CD1c-positive myeloid dendritic cell (primary cell): ENCODE data around the gene ECHS1.

ENCODE experiments used
- DNase-seq: peaks from one replicate; pipeline ENCODE4 v3.0.0-alpha.2; 2016; ENCODE audit errors: extremely low spot score

The ECHS1 gene

GRCh38 chr10:133341983-133342382 is 31.2 kb downstream of the ECHS1 start:
- no peak for DNase-seq

DNA sequence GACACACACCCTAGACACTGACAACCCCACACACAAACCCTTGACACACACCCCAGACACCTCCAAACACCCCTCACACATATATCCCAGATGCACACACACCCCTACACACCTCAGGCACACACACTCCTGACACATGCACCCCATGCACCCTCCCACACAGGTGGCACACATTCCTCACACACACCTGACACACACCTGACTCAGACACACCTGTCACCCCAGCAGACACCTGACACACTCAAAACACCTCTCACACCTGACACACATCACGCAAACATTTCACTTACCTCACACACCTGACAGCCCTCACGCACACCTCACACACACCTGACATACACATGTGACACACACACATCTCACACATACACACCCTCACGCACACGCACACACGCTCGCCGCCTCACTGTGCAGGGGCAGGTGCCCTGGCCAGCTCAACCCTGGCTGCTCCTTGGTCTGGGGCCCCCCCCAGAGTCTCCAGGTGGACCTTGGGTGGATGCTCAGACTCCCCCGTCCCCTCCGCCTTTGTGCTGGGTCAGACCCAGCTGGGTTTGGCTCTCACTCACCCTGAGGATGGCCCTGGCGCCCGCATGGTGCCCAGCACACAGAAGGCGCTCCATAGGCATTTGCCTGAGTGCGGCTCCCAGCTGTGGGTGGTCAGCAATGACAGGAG is 33.3 kb downstream of the ECHS1 start:
- DNase-seq = no peak

DNA sequence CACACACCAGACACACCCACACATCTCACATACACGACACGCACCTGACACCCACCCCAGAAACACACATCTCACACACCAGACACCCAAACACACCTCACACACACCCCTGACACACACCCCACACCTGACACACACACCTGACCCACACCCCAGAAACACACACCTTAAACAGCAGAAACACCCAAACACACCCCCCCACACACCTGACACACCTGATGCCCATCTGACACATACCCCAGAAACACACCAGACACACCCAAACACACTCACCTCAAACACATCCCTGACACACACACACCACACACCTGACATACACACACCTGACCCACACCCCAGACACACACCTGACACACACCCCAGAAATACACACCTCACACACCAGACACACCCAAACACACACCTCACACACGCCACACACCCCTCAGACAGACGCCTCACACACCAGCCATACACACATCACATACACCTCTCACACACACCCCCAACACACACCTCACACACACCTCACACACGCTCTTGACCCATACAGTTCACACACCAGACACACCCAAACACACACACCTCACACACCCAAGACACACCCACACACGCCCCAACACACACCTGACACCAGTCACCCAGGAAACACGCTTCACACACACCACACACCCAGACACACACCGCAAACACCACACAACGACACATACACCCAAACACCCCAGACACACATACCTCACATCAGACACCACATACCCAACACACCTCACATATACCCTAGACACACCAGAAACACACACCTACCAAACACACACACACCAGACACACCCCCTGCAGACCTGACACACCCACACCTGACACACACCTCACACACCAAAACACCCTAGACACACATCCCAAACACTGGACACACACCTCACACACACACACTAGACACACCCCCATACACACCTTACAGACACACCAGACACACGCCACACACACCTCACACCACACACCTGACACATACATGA is 34.8 kb downstream of the ECHS1 start:
- no peak for DNase-seq

DNA sequence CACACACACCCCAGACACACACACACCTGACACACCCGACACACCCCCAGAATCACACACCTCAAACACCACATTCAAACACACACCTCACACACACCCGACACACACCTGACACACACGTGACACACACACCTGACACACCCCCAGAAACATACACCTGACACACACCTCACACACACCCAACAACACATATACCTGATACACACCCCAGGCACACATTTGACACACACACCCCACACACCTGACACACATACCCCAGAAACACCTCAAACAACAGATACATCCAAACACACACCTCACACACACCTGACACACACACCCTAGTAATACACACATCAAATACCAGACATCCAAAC is 35.8 kb downstream of the ECHS1 start:
- no peak for DNase-seq

DNA sequence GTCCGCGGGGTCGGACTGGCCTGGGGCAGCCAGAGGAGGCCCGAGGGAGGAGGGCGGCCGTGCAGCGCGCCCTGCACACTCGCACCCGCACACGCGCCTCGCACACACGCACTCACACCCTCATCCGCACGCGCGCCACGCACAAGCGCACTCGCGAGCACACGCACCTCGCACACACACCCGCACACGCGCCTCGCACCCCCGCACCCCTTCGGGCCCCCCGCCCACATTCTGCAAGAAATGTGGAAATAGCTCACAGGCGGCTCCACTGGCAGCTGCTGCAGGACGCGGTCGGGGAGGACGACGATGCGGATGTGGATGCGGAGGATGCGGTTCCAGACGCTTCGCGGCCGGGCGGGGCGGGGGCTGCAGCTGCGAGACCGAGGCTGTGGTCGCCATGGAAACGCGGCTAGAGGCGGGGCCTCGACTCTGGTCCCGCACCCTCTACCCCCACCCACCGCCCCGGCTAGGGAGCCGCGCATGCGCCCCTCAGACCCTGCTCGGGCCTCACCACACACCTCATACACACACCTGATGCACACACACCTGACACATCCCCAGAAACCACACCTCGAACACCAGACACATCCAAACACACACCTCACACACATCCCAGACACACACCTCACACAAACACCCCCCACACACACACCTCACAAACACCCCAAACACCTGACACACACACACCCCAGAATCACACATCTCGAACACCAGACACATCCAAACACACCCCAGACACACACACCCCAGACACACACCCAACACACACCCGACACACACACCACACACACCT is 36.4 kb downstream of the ECHS1 start, which contains the start of gene CALY:
CALY (minus strand) TSS at position 320 of the 793 bp plus-strand sequence. CDS start 7,907 bp downstream, outside the sequence.
- DNase-seq = peak; percentile 69

- DNase-seq = no peak
Observed at GRCh38 chr10:133336118-133336576, 37.0 kb downstream of the ECHS1 start.

- DNase-seq = peak; percentile 75
Observed at GRCh38 chr10:133335246-133336117, 37.7 kb downstream of the ECHS1 start.

DNA sequence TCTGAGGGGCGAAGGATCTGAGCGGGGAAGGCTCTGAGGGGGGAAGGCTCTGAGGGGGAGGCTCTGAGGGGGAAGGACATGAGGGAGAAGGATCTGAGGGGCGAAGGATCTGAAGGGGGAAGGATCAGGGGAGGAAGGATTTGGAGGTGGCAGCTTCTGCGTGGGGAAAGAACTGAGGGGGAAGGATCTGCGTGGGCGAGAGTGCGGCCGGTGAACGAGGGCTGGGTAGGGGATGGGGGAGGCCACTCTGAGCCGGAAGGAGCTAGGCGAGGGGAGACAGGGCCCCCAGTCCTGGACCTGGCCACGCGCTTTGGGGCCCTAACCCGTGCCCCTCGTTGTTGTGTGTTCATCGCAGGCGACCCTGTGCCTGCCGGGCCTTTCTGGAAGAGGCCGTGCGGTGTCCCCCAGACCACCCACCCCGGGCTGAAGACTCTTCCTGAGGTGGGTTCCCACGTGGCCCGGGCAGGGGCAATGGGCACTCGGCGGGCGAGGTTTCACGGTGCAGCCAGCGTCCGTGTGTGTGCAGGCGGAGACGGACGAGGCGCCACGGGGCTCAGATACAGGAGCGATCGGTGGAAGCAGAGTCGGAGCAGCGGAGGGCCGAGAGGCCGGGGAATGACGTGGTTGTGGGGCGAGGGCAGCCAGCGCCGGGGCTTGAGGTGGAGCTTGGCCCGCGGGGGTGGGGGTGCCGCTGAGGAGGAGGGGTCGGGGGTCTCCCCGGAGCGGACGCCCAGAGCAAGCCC is 38.5 kb downstream of the ECHS1 start:
- no peak for DNase-seq

DNA sequence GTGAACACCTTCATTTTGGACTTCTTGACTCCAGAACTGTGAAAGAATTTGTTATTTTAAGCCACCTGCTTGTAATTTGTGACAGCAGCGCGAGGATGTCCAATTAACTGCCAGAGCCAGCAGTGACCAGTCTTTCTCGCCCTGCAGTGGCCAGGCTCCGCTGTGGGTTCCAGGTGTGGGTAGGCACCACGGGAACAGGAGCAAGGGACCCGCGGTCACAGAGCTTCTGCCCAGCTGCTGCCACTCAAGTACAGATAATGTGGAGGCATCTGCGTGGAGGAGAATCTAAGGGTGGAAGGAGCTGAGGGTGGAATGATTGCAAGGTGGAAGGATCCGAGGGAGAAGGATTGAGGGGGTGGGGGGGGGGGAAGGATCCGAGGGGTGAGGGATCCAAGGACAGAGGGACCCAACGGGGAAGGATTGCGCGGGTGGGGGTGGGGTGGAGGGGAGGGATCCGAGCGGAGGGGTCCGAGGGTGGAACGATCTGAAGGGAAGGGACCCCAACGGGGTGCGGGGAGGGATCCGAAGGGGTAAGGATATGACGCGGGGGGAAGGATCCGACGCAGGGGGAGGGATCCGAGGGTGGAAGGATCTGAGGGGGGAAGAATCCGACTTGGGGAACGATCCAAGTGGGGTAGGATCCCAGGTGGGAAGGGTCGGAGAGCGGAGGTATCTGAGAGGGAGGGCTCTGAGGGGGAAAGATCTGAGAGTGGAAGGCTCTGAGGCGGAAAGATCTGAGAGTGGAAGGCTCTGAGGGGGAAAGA is 40.0 kb downstream of the ECHS1 start:
- DNase-seq = no peak

- DNase-seq = peak; percentile 90
Observed at GRCh38 chr10:133329491-133330202, 43.5 kb downstream of the ECHS1 start.

- DNase-seq = no peak
Observed at GRCh38 chr10:133328358-133329343, 44.5 kb downstream of the ECHS1 start.

DNA sequence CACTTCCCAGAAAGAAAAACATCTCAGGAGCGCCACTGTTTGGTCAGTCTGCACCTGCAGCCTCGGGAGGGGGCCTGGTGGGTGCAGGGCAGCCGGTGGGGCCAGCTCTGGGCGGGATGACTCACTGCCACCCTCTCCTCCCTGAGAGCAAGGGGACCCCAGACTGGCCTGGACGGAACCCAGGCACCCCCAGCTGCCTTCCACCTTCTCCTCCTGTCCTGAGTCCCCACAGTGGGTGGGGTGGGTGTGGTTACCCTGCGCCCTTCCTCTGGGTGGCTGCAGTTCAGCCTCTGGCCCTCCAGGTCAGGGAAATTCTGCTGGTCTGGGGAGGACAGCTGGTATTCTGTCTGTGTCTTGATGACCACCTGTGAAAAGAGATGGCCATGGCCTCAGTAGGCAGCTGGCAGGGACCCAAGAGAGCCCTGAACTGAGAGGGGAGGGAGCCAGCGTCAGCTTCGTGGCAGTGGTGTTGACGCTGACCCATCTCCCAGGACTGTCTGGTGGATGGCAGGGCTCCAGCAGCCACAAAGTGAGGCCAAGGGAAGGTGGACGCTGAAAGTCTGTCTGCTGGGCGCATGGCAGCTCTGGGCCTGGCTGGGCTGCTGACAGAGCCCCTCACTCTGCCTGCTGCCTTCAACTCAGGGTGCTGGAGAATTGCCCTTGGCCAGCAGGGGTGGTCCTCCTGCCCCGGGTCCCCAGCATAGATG is 45.4 kb downstream of the ECHS1 start:
- no peak for DNase-seq

- no peak for DNase-seq
Observed at GRCh38 chr10:133326745-133327650, 46.2 kb downstream of the ECHS1 start.

DNA sequence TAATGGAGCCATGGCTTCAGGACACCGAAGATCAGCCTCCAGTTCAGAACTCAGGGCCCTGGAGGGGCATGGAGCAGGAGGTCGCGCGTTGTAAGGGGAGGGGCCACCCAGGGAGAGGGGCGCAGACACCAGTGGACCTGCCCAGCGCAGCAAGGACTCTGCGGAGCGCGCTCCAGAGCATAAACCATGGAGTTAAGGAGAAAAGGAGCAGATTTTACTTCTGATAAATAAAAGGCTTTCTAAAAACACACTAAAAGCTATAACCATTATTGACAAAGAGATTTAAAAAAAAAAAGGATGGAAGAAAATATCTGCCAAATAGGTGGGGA is 47.0 kb downstream of the ECHS1 start:
- DNase-seq = no peak

GRCh38 chr10:133325440-133326222 is 47.5 kb downstream of the ECHS1 start:
- DNase-seq = no peak
